ENCODE results near the gene E4F1. TPM values are rescaled to one million over a fixed set of nuclear protein-coding genes. Genes with fewer than 3 reads are reported as not detected.

Gene E4F1
- total and polyA plus RNA-seq, 2 of the 8 experiments (the other 6 are each of a cell fraction or from before 2014, with no cell fraction given): 22.2 to 27.0 TPM

GRCh38 chr16:2204416-2205103 is 18.8 kb upstream of the E4F1 start:
- no peak overlapping the region for H2BK20ac ChIP-seq (ENCODE audit: low read length)
- H3K4me3 ChIP-seq (ENCODE audit: extremely low read depth in 1 of 4, insufficient read depth in 2 of 4, low read depth in 3 of 4, low read length in 4 of 4): peak overlapping the region; percentile 78 to 97 (median 92)
- no peak overlapping the region for H3K56ac ChIP-seq (replicated peaks; ENCODE audit: insufficient read length, low read depth, low read length)
- no peak overlapping the region for H4K5ac ChIP-seq (ENCODE audit: insufficient read length, low read depth, low read length)
- H4K8ac ChIP-seq (ENCODE audit: extremely low read depth, insufficient read depth, low read length): peak overlapping the region; percentile 84
- H3K14ac ChIP-seq (ENCODE audit: insufficient read length): no peak overlapping the region
- DNase-seq (ENCODE audit: low read depth in 1 of 2, low spot score in 2 of 2): no peak
- H3K4me1 ChIP-seq (replicated peaks in 1 of 4; ENCODE audit: control insufficient read depth in 3 of 4, insufficient read depth in 4 of 4, low read length in 3 of 4): peaks cover 0 to 10% (median 7%) of the 10 kb centered on the region in 4 experiments; a peak in 6 of 7 replicates
- peaks cover 0 to 2% (median 0%) of the 10 kb centered on the region in 4 experiments; a peak in 3 of 7 replicates for H3K27me3 ChIP-seq (replicated peaks in 1 of 4; ENCODE audit: control insufficient read depth in 3 of 4, extremely low read depth in 1 of 4, insufficient read depth in 3 of 4, low read length in 3 of 4)
- H2AFZ ChIP-seq (ENCODE audit: low read length): no peak overlapping the region
- no peak overlapping the region for H3K27ac ChIP-seq (ENCODE audit: low read depth, low read length)
- no peaks in the 10 kb centered on the region for H3K9me3 ChIP-seq (ENCODE audit: insufficient read depth in 2 of 2, low read depth in 1 of 2, low read length in 1 of 2)
- H3K79me1 ChIP-seq (ENCODE audit: low read depth, low read length): peaks cover 6% of the 10 kb centered on the region
- H3K79me2 ChIP-seq (ENCODE audit: control insufficient read depth in 1 of 2, insufficient read depth in 2 of 2, low read length in 2 of 2): peaks cover 0 to 7% of the 10 kb centered on the region in 2 experiments; a peak in 1 of 4 replicates
- peaks cover 11% of the 10 kb centered on the region; the same call in 1 of the 2 replicates for H3K23me2 ChIP-seq (ENCODE audit: low read depth, low read length)
- H2BK5ac ChIP-seq (ENCODE audit: low read depth, low read length): no peak overlapping the region; the same call in none of the 2 replicates
- no peak overlapping the region for H2BK120ac ChIP-seq (replicated peaks; ENCODE audit: low read depth, low read length)
- no peak overlapping the region for H2AK5ac ChIP-seq (ENCODE audit: low read depth, low read length)
- no peak overlapping the region for H2BK15ac ChIP-seq (ENCODE audit: low read length)
- H3K23ac ChIP-seq (ENCODE audit: insufficient read length): no peak overlapping the region
- H4K20me1 ChIP-seq (replicated peaks in 1 of 2; ENCODE audit: control insufficient read depth in 1 of 2, insufficient read depth in 2 of 2, low read length in 2 of 2): peaks cover 0 to 5% of the 10 kb centered on the region in 2 experiments
- FAIRE-seq: no peak
- H3K18ac ChIP-seq (ENCODE audit: extremely low read depth, low read length): no peak overlapping the region
- no peak overlapping the region for H2BK12ac ChIP-seq (ENCODE audit: low read depth, low read length)
- no peak overlapping the region for H3K4ac ChIP-seq (replicated peaks; ENCODE audit: insufficient read length, low read depth, low read length)
- POLR2A ChIA-PET (ENCODE audit: partially characterized antibody): interaction anchor here (0.6 to 15.1 kb wide), 12 partner anchors 8 to 297 kb away, joined by 3 to 156 read pairs (median 4); partner anchors contain the start of genes CASKIN1, DNASE1L2, E4F1 and ECI1
- H4K91ac ChIP-seq (replicated peaks; ENCODE audit: insufficient read length, low read length): no peak overlapping the region
- H3K36me3 ChIP-seq (ENCODE audit: control insufficient read depth in 2 of 4, insufficient read depth in 4 of 4, low read length in 3 of 4): peaks cover 4 to 28% (median 12%) of the 10 kb centered on the region in 4 experiments; a peak in 6 of 8 replicates
- 84 to 100% methylated on average over 3 to 10 of the region's 13 CpGs for WGBS, 2 experiments (ENCODE audit: extremely low coverage in 1 of 2, insufficient coverage in 1 of 2, insufficient read length in 1 of 2, insufficient replicate concordance in 2 of 2, low coverage in 1 of 2, low lambda C conversion rate in 2 of 2, missing lambda C conversion rate in 1 of 2)
- no peak overlapping the region for H3K9ac ChIP-seq (replicated peaks in 1 of 4; ENCODE audit: extremely low read depth in 1 of 4, low read depth in 3 of 4, low read length in 3 of 4)
- CTCF ChIA-PET (ENCODE audit: partially characterized antibody): interaction anchor here (0.8 to 2.7 kb wide), 3 partner anchors 10 to 49 kb away, joined by 3 to 23 read pairs (median 3); no protein-coding TSS in a partner anchor
- H3K4me2 ChIP-seq (ENCODE audit: insufficient read depth in 1 of 2, low read depth in 2 of 2, low read length in 2 of 2): peak overlapping the region; percentile 87 to 91
- TF ChIP-seq SIX5 (IDR thresholded peaks at IDR 0.05; ENCODE audit: low read depth, low read length) (no peak), EP300 (IDR thresholded peaks at IDR 0.05; ENCODE audit: borderline replicate concordance in 1 of 2, low read depth in 2 of 2, low read length in 2 of 2) (no peak), RFX5 (IDR thresholded peaks at IDR 0.05; ENCODE audit: borderline replicate concordance, low read depth, low read length) (no peak), POLR2AphosphoS5 (IDR thresholded peaks at IDR 0.05; ENCODE audit: low read depth, low read length) (no peak), PHF8 (conservative IDR thresholded peaks at IDR 0.05; ENCODE audit: low read depth, low read length) (no peak), ASH2L (IDR thresholded peaks at IDR 0.05; ENCODE audit: low read length) (no peak), POU5F1 (IDR thresholded peaks at IDR 0.05; ENCODE audit: low read depth, low read length) (no peak), JUND (IDR thresholded peaks at IDR 0.05; ENCODE audit: low read length) (no peak), SIRT6 (IDR thresholded peaks at IDR 0.05; ENCODE audit: low read length) (no peak), RAD21 (IDR thresholded peaks at IDR 0.05 in 1 of 2, conservative IDR thresholded peaks at IDR 0.05 in 1 of 2; ENCODE audit: low read depth in 2 of 2, low read length in 2 of 2) (no peak), TBP (IDR thresholded peaks at IDR 0.05; ENCODE audit: low read depth, low read length) (no peak), CREB1 (IDR thresholded peaks at IDR 0.05) (no peak)
